Glutamatergic neuron (in vitro differentiated cells): ENCODE results near the gene ZNF853. TPM values are rescaled to one million over a fixed set of nuclear protein-coding genes. Genes with fewer than 3 reads are reported as not detected.
A peak's percentile ranks its signal among the peaks of the same experiment; 100 is the strongest.

ENCODE experiments used
- DNase-seq: peaks from one replicate; pipeline ENCODE4 v3.0.0; 2022
- H3K27ac Mint-ChIP-seq: one replicate; pipeline ENCODE4 v1.8.0; 2020; ENCODE audit warnings: mild to moderate bottlenecking, mixed read lengths, inconsistent platforms; ENCODE audit not compliant: unreplicated experiment
- H3K27me3 Mint-ChIP-seq: one replicate; pipeline ENCODE4 v1.8.0; 2020; ENCODE audit warnings: mild to moderate bottlenecking, moderate library complexity, mixed read lengths, inconsistent platforms; ENCODE audit not compliant: unreplicated experiment
- H3K36me3 Mint-ChIP-seq: one replicate; pipeline ENCODE4 v1.8.0; 2020; ENCODE audit warnings: mild to moderate bottlenecking, mixed read lengths, inconsistent platforms; ENCODE audit not compliant: unreplicated experiment
- H3K4me1 Mint-ChIP-seq: one replicate; pipeline ENCODE4 v1.8.0; 2020; ENCODE audit warnings: mild to moderate bottlenecking, low read depth, mixed read lengths, inconsistent platforms; ENCODE audit not compliant: unreplicated experiment
- H3K4me3 Mint-ChIP-seq: one replicate; pipeline ENCODE4 v1.8.0; 2020; ENCODE audit warnings: mild to moderate bottlenecking, mixed read lengths, inconsistent platforms; ENCODE audit not compliant: unreplicated experiment
- H3K9me3 Mint-ChIP-seq: one replicate; pipeline ENCODE4 v1.8.0; 2020; ENCODE audit warnings: mild to moderate bottlenecking, moderate library complexity, mixed read lengths, inconsistent platforms; ENCODE audit not compliant: unreplicated experiment
- total RNA-seq: library from RNA; stranded (reverse); fragmentation: NEBNext Ultra II Directional; extraction: Animal tissue kit (Norgen Biotek cat#: 25700); gene quantifications from one replicate; pipeline ENCODE4 v1.2.1, GENCODE V29; 2021; ENCODE audit not compliant: unreplicated experiment
- TF ChIP-seq, protein P1 (sequence below): fragments of 200-600 bp; sonication (generic); IDR thresholded peaks from one replicate; pipeline ENCODE4 v1.5.0; 2021; ENCODE audit not compliant: partially characterized antibody, unreplicated experiment

ZNF853 gene
- total RNA-seq, 1 donor from 2014 or later = 5.5 TPM

DNA sequence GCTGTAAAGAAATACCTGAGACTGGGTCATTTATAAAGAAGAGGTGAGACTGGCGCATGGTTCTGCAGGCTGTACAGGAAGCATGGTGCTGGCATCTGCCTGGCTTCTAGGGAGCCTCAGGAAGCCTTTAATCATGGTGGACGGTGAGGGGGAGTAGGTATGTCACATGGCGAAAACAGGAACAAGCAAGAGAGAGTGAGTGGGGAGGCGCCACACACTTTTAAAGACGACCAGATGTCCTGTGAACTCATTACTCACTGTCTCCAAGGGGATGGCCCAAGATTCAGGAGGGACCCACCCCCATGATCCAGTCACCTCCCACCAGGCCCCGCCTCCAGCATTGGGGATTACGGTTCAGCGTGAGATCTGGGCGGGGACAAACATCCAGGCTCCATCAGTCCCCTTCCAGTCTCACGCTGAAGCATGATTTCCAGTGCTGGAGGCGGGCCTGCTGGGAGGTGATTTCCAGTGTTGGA lies 24.9 kb downstream of the ZNF853 start:
- no peak overlapping the region for H3K4me3 Mint-ChIP-seq
- TF ChIP-seq, protein P1, sequence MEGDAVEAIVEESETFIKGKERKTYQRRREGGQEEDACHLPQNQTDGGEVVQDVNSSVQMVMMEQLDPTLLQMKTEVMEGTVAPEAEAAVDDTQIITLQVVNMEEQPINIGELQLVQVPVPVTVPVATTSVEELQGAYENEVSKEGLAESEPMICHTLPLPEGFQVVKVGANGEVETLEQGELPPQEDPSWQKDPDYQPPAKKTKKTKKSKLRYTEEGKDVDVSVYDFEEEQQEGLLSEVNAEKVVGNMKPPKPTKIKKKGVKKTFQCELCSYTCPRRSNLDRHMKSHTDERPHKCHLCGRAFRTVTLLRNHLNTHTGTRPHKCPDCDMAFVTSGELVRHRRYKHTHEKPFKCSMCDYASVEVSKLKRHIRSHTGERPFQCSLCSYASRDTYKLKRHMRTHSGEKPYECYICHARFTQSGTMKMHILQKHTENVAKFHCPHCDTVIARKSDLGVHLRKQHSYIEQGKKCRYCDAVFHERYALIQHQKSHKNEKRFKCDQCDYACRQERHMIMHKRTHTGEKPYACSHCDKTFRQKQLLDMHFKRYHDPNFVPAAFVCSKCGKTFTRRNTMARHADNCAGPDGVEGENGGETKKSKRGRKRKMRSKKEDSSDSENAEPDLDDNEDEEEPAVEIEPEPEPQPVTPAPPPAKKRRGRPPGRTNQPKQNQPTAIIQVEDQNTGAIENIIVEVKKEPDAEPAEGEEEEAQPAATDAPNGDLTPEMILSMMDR = no peak
- peaks cover 14% of the 10 kb centered on the region for H3K27me3 Mint-ChIP-seq
- H3K27ac Mint-ChIP-seq = no peak overlapping the region
- DNase-seq = peak; percentile 34
- H3K9me3 Mint-ChIP-seq = peaks cover 6% of the 10 kb centered on the region
- H3K4me1 Mint-ChIP-seq = peaks cover 5% of the 10 kb centered on the region
- H3K36me3 Mint-ChIP-seq = no peaks in the 10 kb centered on the region

DNA sequence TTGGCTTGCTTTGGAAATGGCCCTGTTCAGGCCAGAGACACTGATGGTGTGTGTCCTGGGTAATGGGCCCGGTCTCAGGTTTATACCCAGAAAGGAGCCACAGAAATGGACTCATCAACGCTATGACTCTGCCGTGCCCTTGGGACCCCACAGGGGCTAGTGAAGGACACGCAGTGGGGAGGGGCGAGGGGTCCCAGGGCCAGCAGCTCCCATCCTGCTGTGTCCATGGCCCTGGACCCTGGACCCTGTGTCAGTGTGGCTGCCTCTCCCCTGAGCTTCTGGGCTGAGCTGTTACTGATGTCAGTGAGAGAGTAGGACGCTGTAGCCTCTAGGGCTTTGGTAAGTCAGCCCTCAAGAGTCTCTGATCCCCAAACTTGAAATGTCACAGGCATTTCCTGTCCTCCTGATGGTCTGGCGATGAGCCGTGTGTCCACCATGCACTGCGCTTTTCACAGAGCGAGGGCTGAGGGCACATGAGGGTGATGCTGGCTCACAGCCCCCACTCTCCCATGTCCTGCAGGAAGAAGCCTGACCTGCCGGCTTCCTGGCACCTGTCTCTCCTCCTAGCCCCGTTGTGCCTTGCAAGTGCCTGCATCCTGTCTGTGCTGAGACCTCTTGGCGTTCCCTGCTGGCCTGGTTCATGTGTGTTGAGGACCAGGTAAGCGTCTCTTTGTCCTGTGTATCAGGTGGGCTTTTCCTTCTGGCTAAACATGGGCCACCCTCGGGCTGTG lies 26.1 kb downstream of the ZNF853 start:
- H3K36me3 Mint-ChIP-seq = no peaks in the 10 kb centered on the region
- TF ChIP-seq, protein P1 = no peak
- no peak for DNase-seq
- H3K4me1 Mint-ChIP-seq = peaks cover 5% of the 10 kb centered on the region
- no peak overlapping the region for H3K4me3 Mint-ChIP-seq
- H3K27me3 Mint-ChIP-seq = peaks cover 15% of the 10 kb centered on the region
- no peak overlapping the region for H3K27ac Mint-ChIP-seq
- H3K9me3 Mint-ChIP-seq = peaks cover 6% of the 10 kb centered on the region

DNA sequence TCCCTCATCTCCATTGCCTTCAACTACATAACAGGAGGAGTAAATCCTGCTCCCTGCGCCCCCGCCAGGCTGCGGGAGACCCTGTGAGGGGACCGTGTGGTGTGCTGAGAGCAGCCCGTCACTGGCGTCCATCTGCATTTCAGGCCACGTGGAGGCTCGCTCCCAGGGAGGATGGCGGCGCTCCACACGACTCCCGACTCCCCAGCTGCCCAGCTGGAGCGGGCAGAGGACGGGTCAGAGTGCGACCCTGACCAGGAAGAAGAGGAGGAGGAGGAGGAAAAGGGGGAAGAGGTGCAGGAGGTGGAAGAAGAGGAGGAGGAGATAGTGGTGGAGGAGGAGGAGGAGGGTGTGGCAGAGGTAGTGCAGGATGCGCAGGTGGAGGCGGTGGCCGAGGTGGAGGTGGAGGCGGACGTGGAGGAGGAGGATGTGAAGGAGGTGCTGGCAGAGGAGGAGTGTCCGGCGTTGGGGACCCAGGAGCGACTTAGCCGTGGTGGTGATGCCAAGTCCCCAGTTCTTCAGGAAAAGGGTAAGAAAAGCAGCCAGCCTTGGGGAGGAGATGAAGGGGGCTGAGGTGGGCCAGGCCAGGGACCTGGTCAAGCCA lies 26.9 kb downstream of the ZNF853 start:
- H3K4me1 Mint-ChIP-seq = peaks cover 5% of the 10 kb centered on the region
- H3K36me3 Mint-ChIP-seq = no peaks in the 10 kb centered on the region
- TF ChIP-seq, protein P1 = no peak
- H3K27ac Mint-ChIP-seq = no peak overlapping the region
- peaks cover 4% of the 10 kb centered on the region for H3K9me3 Mint-ChIP-seq
- no peak for DNase-seq
- H3K4me3 Mint-ChIP-seq = no peak overlapping the region
- H3K27me3 Mint-ChIP-seq = peaks cover 19% of the 10 kb centered on the region

DNA sequence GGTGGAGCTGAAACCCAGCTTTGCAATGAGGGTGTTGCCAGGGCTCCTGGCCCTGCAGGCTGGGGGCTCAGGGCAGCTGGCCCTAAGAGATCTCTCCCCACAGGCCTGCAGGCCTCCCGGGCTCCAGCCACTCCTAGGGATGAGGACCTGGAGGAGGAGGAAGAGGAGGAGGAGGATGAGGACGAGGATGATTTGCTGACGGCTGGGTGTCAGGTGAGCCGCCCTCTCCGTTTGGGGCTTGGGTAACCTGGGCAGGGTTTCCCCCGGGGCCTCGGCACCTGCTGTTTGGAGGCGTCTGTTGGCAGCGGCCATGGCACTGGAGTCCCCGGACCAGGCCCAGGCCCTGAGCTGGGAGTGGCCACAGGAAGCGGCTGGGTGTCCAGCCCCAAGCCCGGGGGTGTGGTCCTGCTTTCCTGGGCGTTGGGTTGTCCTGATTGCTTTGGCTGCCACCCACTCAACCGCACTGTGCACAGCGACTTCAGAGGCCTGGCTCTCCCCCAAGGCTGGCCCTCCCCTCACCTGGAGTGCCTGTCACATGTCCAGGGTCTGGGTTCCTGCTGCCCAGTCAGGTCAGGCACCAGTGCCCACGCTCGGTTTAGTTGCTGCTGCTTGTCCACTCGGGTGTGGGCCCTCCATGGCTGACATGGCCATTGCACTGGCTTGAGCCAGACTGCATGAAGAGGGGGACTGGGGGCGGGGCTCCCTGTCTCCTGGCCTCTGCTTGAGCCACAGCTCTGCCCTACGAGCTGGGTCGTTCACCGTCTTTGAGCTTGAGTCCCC lies 27.6 kb downstream of the ZNF853 start:
- peaks cover 4% of the 10 kb centered on the region for H3K9me3 Mint-ChIP-seq
- peaks cover 19% of the 10 kb centered on the region for H3K27me3 Mint-ChIP-seq
- H3K27ac Mint-ChIP-seq = no peak overlapping the region
- TF ChIP-seq, protein P1 = no peak
- peaks cover 5% of the 10 kb centered on the region for H3K4me1 Mint-ChIP-seq
- DNase-seq = no peak
- H3K4me3 Mint-ChIP-seq = no peak overlapping the region
- H3K36me3 Mint-ChIP-seq = no peaks in the 10 kb centered on the region
